HG03139 (cell line): ENCODE results near the gene ALKBH4.
"Not testable (repeated sequence)": the region's sequence is repeated elsewhere in the genome, so short reads cannot be mapped to it uniquely, and the experiment has no call there.

Experiments
- ATAC-seq: cut with Tn5 transposase; IDR thresholded peaks from one replicate; pipeline ENCODE4 v1.9.1; 2021; ENCODE audit not compliant: unreplicated experiment

ALKBH4 gene

DNA sequence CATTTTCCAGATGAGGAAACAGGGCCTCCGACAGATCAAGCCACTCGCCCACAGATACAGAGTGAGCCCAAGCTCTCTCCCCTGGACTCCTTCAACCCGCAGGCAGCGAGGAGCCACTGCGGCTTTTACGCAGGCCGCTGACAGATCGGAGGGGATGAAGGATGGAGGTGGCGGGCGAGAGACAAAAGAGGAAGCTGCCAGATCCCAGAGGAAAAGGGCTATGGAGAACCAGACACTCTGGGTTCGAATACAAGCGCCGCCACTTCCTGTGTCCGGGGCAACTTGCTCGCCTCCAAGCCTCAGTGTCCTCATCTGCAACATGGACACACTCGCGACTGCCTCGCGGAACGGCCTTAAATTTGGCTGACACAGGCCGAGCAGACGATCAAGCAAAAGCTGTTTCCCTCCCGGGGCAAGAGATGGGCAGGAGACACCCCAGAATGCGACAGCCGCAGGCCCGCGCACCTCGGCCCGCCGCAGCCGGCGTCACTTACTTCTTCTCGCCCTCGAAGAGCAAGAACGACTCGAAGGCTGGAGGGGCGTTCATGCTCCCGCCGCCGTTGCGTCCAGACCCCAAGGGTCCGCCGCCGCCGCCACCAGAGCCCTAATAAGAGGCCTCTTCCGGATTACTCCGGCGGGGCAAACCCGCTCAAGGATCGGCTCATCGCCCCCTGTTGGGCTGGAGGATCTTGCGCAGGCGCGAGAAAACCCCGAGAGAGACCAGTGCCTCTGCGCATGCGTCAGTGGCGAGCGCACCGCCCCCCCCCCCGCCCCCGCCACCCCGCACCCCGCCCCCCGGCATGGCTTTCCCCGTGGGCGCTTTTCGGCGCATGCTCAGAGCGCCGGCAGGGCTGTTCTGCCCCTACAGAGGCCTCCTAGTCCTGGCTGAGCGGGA lies 13.9 kb upstream of the ALKBH4 start, which contains the start of gene POLR2J:
POLR2J (minus strand) TSS at position 609 of the 895 bp plus-strand sequence; CDS start at position 547, 62 bp downstream.
- ATAC-seq: peak; percentile 85

- not testable (repeated sequence) for ATAC-seq
Measured at GRCh38 chr7:102474736-102475435, 10.2 kb upstream of the ALKBH4 start.

DNA sequence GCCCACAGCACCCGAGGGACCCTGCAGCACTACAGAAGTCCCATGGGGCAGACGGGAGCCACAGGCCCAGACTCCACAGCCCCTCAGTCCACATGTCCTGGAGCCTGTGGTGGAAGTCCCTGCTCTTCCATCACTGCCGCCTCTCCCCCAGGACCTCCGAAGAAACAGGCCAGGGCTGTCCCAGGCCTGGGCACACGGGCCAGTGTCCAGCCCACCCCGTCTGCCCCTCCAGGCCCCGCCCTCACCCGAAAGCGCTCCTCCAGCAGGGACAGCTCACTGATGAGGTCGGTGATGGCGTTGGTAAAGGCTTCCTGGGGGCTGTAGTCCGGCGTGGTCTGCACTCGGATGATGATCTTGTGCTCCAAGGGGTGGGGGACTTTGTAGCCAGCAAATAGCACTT lies 9.5 kb upstream of the ALKBH4 start:
- ATAC-seq: not testable (repeated sequence)

- no peak for ATAC-seq
Measured at GRCh38 chr7:102473271-102473991, 8.8 kb upstream of the ALKBH4 start.

DNA sequence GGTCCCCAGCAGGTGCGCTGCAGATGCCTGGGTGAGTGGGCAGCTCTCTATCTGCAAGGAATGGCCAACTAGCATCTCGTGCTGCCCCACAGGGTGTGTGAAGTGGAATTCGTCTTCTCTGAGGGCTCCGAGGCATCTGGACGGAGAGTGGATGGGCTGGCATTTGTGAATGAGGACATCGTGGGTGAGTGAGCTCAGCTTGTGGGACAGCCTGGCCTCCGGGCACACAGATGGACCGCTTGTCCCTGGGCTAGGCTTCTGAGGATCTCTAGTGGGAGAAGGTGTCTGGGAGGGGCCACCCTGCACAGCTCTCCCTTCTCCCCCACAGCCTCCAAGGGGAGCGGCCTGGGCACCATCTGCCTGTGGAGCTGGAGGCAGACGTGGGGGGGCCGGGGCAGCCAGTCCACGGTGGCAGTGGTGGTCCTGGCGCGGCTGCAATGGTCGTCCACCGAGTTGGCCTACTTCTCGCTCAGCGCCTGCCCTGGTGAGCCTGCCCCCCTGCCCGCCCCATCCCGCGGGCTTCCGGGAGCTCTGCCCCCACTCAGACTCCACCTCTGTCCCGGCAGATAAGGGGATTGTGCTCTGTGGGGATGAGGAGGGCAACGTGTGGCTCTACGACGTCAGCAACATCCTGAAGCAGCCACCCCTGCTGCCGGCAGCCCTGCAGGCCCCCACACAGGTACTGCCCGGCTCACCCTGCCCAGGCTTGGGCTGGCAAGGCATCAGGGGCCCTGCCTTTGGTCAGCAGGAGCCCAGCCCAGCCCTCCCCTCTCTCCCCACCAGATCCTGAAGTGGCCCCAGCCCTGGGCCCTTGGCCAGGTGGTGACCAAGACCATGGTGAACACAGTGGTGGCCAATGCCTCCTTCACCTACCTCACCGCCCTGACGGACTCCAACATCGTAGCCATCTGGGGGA lies 7.7 kb upstream of the ALKBH4 start:
- ATAC-seq: no peak

DNA sequence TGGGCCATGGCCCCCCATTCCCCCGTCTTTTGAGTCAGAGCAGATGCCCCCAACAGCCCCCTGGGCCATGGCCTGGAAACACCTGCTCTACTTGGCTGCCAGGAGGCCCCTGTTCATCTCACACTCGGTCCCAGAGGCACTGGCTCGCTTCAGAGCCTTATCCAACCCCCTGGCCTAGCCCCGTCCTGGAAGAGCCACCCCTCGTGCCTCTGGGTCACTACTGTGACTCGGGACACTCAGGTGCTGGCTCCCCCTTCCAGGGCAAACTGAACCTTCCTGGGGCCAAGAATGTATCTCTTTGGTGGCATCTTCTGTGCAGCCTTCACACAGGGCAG lies 7.1 kb upstream of the ALKBH4 start:
- no peak for ATAC-seq

DNA sequence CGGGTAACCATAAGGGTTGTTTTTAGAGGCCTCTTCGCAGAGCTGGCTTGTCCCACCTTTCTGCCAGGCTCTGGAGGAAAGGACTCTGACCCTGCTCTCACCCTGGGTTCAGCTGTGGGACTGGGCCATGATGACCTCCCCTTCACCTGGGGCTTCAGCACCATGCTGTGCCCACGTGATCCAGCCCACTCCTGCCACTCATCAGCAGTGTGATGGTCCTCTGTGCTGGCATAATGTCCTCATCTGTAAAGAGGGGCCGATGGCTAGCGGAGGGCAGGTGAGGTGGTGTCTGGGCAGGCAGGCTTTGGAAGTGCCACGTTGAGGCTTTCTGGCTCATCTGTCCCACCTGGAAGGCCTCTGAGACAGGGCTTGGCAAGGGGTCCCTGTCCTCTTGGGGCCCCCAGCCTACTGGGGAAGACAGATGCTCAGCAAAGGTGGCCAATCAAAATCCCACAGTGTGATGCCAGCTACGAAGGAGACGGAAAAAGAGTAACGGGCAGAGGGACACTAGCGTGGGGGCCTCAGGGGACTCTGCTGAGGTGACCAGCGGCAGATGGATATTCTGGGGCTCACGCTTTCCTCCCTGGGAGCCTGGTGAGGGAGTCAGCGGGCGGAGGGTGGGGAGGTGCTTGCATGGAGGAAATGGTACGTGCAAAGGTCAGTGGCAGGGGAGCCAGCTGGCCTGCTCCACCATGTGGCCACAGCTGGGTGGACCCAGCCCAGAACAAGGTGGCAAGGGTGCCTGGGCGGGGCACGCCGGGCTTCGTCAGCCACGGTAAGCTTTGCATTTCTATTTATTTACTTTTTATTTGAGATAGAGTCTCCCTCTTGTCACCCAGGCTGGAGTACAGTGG lies 5.5 kb upstream of the ALKBH4 start:
- ATAC-seq: no peak

GRCh38 chr7:102469351-102469971 lies 4.8 kb upstream of the ALKBH4 start:
- ATAC-seq: no peak

- no peak for ATAC-seq
Measured at GRCh38 chr7:102468478-102469350, 4.1 kb upstream of the ALKBH4 start.

GRCh38 chr7:102467581-102468477 lies 3.2 kb upstream of the ALKBH4 start:
- no peak for ATAC-seq

DNA sequence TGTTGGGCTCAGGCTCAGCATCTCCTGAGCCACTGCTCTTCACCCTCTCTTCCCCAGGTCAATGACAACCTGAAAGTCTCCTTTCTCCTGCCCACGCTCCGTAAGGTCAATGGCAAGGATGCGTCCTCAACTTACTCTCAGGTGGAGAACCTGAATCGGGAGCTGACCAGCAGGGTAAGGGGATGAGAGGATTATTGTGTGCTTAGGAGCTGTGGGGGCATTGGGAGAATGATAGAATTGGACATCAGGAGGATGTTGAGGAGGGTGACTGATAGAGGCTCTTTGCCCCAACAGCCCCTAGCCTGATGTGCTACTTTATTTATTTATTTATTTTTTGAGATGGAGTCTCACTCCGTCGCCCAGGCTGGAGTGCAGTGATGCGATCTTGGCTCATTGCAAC lies 1.4 kb upstream of the ALKBH4 start:
- no peak for ATAC-seq

DNA sequence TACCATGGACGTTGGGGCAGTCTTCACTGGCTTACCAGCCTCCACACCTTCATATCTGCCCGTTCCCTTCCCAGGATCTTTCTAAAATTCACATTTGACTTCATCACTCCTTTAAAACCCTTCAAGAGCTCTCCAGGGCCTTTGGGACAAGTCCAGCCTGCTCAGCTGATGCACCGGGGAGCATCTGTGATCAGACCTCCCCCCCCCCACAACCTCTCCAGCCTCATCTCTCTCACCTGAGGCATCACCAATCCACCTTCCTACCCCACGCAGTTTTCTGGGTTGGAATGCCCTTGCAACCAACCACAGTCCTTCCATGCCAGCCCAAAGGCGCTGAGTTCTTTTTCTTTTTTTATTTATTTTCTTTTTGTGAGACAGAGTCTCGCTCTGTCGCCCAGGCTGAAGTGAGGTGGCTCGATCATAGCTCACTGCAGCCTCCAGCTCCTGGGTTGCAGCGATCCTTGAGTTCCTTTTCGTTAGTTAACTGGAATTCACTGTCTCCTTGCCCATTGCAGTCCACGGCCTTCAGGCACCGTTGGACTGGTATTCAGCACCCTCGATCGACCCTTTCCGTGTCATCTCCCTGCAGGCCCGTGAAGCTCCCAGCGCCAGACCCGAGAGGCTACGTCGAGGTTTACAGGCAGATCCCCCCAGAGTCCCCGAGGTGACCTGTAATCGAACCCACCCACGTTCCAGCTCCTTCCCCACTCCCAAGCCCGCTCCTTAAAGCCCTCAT lies 654 bp downstream of the ALKBH4 start:
- ATAC-seq: no peak

DNA sequence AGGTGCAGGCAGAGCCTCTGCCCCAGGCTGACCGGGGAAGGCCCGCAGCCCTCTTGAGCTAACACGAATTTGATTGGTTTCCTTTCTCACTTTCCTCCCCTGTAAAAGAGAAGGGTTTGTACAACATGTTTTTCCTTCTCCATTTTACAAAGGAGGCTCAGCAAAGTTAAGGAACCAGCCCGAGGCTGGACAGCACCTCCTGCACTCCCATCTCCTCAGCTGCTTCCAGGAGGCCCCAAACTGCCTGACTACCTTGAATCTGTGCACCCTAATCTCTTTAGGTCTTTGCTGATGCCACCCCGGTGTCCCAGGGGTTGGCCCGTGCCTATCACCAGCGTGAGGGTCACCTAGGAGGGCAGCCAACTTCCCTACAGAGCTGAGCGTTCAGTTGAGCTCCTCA lies 4.2 kb downstream of the ALKBH4 start:
- ATAC-seq: no peak

GRCh38 chr7:102459221-102459844 lies 5.3 kb downstream of the ALKBH4 start:
- ATAC-seq: no peak

DNA sequence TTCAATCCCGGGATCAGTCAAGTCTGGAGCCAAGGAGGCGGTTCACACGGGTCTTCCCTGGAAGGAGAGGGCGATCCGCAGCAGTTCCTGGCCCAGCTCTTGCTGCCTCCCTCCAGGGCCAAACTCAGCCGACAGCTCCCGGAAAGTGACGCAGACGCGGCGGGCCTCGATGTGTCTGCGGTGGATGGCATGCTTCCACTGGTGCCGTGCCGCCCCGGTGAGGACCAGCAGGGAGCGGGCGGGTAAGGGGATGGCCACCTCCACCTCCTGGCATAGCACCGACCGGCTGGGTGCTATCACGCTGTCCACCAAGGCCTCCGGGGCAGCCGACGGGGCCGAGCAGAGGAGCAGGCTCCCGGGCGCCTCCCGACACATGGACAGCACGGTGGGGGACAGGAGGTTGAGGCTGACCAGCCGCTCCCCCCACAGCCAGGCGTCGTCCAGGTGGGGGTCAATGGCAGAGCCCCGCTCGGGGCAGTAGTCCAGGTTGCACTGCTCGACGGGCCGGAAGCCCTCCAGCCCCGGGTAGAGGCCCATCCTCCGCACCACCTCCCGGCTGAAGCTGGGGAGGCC lies 7.2 kb downstream of the ALKBH4 start:
- no peak for ATAC-seq

DNA sequence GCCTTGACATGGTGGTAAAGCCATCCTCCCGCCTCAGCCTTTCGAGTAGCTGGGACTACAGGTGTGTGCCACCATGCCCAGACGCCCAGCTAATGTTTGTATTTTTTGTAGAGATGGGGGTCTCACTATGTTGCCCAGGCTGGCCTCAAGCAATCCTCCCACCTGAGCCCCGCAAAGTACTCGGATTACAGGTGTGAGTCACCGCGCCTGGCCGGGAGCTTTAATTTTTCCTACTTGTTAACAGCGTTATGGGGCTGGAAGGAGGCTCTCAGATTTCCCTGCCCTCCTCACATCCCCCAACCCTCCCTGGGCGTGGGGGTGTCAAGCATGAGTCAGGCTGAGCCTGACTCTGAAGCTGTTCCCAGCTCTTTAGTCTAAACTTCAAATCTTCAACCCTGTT lies 8.3 kb downstream of the ALKBH4 start:
- ATAC-seq: no peak
